Measurements from ENCODE around the gene UBE2C.

- TF ChIP-seq EMX1 (CRISPR knock-in tag; IDR thresholded peaks at IDR 0.05) (no peak), CTCF (IDR thresholded peaks at IDR 0.05) (no peak), CREB1 (CRISPR knock-in tag; IDR thresholded peaks at IDR 0.05) (no peak), CREM (CRISPR knock-in tag; IDR thresholded peaks at IDR 0.05) (no peak), STAT6 (CRISPR knock-in tag; conservative IDR thresholded peaks at IDR 0.05; ENCODE audit: low read depth) (no peak), NR1H2 (CRISPR knock-in tag; IDR thresholded peaks at IDR 0.05) (no peak)
Observed at GRCh38 chr20:45774945-45775344, 37.5 kb upstream of the UBE2C start.
